ELF-1 (cell line): ENCODE results near the gene ZNF483.
A peak's percentile ranks its signal among the peaks of the same experiment; 100 is the strongest.
"Not testable (repeated sequence)": the region's sequence is repeated elsewhere in the genome, so short reads cannot be mapped to it uniquely, and the experiment has no call there.

ENCODE experiments used
- DNase-seq: peaks from one replicate; pipeline ENCODE4 v3.0.0-alpha.2; 2016; ENCODE audit warnings: low read depth, low spot score

The ZNF483 gene

DNA sequence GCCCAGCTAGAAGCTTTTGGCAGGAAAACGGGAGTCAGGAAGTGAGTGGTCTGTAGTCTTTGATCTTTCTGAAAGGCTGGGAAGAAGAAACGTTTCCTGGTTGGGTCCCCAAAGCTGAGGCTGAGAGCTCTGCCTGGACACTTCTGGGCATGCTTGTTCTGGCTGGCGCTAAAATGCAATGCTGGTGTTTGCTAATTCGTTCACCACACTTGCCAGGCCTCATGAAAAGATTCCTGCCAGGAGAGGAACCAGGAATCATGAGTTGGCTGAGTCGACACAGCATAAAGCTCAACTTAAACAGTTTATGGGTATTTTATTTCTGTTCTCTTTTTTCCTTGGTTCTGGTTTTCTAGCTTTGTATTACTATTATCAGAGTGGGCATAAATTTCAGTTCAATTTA lies 85.2 kb downstream of the ZNF483 start:
- DNase-seq, result no peak

DNA sequence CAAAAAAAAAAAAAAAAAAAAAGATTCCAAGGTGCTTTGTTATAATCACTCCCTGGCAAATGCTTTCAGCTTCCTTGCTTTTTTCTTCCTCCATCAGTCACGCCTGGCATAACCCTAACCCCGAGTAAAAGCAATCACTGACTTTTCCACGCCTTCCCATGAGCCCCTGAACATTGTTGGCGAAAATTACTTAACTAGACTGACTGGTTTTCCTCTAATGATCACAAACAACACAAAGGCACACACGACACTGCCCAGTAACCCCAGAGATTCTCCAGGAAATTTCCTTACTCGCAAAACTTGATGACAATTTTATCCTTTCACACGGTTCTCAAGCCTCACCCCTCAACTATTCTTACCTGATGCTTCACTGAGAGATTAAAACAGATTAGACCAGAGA lies 85.9 kb downstream of the ZNF483 start:
- no peak for DNase-seq

GRCh38 chr9:111613436-111614040 lies 88.6 kb downstream of the ZNF483 start:
- DNase-seq, result no peak

DNA sequence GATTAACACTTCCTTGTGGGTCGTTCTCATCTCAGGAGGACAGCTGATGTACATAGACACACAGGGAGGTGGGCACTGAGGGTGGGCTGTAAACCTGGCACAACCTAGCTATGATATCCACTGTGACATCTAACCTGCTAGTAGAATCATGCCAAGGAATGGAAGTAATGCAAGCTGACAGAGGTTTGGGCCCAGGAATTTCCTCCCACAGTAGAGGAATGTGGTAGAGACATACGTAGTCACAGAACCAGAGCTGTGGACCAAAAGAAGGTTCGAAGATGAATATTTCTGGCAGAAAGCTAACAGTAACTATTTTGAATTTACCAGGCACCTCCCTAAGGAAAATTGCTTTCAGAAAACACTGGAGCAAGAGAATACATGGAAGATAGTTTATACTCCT lies 90.9 kb downstream of the ZNF483 start:
- DNase-seq, result no peak

- DNase-seq, result not testable (repeated sequence)
Measured at GRCh38 chr9:111617349-111617748, 92.4 kb downstream of the ZNF483 start.

GRCh38 chr9:111621895-111622480 lies 97.0 kb downstream of the ZNF483 start:
- peak; percentile 38 for DNase-seq

GRCh38 chr9:111622626-111623025 lies 97.6 kb downstream of the ZNF483 start:
- DNase-seq, result no peak
